HT1080 (cell line): ENCODE results near the gene RAP1GAP2. TPM values are rescaled to one million over a fixed set of nuclear protein-coding genes. Genes with fewer than 3 reads are reported as not detected.
"Not testable (repeated sequence)": the region's sequence is repeated elsewhere in the genome, so short reads cannot be mapped to it uniquely, and the experiment has no call there.

ENCODE experiments used
- DNase-seq: peaks from one replicate; pipeline ENCODE4 v3.0.0-alpha.2; 2015; ENCODE audit warnings: low read depth
- total RNA-seq: library from RNA; depleted of rRNA; stranded (reverse); fragments of >200 nt; shearing (Covaris generic); gene quantifications from 2 replicates; pipeline ENCODE4 v1.2.3, GENCODE V29; 2014

RAP1GAP2 gene
- total RNA-seq, 1 experiment from 2014 or later: 17.5 TPM

DNA sequence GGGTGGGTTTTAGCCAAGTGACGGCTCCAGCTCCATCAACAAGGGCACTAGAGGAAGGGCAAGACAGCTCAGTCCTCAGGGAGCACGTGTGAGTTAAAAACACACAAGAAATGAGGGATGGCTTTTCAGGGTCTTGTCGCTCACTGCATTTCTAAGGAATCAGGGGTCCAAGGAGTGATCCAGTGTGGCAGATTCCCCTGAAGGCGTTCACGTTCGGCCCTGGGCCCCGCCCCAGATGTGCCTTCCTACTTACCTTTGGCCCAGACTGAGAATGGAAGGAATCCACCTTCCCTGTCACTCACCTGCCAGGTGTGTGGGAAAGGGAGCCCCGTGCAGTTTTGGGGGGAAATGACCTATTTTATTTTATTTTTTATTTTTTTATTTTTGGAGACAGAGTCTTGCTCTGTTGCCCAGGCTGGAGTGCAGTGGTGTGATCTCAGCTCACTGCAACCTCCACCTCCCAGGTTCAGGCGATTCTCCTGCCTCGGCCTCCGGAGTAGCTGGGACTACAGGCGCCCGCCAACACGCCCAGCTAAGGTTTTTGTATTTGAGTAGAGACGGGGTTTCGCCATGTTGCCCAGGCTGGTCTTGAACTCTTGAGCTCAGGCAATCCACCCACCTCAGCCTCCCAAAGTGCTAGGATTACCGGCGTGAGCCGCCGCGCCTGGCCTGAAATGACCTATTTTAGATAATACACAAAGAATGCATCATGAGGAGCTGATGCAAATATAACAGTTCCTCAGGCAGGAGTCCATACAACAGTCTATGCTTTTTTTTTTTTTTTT lies 195.3 kb downstream of the RAP1GAP2 start:
- DNase-seq: not testable (repeated sequence)

GRCh38 chr17:2994441-2994840 lies 198.2 kb downstream of the RAP1GAP2 start:
- DNase-seq: no peak

GRCh38 chr17:2995377-2995776 lies 199.1 kb downstream of the RAP1GAP2 start:
- no peak for DNase-seq

GRCh38 chr17:2995886-2996809 lies 199.9 kb downstream of the RAP1GAP2 start:
- no peak for DNase-seq

DNA sequence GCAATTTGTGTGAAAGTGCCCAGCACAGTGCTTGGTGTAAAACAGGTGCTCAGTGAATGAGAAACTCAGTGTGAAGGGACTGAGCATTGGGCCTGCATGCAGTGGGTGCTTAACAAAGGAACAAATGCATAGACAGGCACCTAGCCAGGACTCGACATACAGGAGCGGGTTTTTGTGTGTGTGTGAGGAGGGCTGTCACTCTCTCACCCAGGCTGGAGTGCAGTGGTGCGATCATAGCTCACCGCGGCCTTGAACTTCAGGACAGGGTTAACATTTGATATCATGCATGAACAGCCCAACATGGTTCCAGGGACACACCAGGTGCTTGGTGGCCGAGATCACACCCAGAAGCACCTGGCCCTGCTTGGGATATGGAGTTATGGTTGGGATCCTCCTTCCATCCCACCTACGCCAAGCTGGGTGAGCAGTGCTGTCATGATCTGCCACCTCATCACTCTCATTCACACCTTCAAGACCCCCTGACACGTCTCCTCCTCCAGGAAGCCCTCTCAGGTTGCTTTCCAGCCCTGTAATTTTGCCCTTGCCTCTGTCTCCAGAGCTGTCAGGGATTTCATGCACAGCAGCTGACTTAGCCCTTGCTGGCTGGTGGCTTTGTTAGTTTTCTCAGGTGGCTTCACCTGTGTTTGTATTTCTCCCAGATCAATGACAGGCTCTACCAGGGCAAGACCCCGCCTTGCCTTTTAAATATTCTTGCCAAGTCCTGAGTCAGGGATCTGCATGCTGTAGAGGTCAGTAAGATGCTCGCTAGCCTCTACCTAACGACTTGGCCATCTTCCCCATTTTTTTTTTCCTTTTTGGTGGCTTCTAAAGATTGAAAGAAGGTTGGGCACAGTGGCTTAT lies 200.8 kb downstream of the RAP1GAP2 start:
- no peak for DNase-seq

GRCh38 chr17:2998469-2998901 lies 202.2 kb downstream of the RAP1GAP2 start:
- DNase-seq: not testable (repeated sequence)

DNA sequence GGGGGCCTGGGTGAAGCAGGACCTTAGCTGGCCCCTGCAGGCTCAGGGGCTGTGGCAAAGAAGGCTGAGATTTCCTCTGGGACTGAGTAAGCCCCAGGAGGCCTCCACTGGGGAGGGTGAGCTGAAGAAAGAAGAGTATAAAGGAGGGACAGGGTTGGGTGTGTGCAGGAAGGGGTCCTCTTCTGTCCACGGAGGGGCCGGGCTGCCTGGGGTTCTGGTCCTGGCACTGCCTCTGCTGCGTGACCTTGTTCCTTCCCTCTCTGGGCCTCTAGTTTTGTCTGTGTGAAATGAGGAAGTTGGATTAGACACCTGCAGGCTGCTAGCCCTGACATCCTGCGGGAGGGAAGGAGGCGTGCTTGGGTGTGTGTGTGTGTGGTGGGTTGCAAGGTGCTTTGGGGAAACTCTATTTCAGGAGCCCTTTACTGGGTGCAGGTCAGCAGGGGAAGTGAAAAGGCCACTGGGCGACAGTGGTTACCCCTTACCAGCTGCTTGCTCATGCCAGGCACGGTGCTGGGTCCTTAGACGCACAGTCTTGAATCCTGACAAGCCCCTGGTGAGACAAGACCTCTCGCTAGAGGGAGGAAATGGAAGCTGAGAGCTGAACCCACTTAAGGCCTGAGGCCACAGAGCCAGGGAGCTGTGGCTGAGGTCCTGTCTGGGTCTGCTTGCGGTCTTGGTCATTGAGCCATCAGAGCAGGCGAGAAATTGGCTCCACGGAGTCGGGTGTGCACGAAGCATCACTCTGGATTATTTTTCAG lies 206.5 kb downstream of the RAP1GAP2 start:
- no peak for DNase-seq

DNA sequence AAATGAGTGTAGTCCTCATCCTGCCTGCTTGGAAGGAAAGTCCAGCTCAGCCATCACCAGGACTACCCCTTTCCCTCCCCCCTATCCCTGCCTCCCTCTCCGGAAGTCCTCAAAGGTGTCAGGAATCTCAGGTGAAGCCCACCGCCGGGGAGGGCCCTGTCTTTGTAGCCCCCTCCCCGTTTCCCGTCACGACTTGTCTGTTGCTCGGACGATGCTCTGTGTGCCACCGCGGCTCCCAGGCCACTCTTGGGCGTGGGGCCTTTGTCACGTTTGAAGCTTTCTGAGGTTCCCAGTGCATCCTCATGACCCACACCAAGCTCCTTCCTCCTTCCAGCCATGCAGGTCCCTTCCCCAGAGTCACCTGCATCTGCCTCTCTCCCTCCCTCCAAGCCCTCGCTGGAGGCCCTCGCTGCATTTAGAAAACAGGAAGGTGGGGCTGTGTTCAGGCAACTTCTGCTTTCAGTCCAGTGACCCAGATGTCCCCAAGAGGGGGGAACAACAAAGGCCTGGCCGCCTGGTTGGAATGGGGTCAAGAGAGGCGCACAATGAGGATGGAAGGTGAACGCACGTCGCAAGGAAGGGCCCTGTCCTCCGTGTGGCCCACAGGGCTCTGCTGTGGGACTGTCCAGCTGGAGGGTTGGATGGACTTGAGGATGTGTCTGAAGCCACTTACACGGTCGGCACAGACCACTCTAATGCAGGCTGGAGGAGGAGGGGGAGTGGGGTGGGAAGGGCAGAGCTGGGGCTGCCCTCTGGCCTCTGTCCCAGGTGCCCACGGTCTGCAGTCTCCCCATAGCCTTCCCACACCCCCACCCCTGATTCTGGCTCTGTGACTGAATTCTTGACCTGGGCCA lies 207.3 kb downstream of the RAP1GAP2 start:
- no peak for DNase-seq

- DNase-seq: peak; percentile 99
Observed at GRCh38 chr17:3004150-3004801, 208.0 kb downstream of the RAP1GAP2 start.

DNA sequence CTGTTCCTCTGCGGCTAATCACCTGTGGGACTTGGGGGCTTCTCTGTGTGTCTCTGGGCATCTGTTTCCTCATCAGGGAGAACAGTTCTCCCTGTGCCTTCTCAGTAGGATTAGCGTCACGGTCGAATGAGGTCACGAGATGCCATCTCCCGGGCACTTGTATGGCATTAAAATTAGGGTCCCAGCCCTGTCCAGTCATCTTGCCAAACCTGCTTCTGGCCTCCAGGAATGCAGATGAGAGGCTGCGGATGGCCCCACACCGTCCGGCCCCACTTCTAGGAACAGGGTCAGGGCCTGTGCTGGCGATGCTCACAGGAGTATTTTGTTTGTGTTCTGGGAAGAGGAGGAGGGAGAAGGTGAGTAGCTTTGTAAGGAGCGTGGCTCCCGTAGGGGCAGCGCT lies 208.7 kb downstream of the RAP1GAP2 start:
- DNase-seq: no peak

- no peak for DNase-seq
Observed at GRCh38 chr17:3005696-3006095, 209.5 kb downstream of the RAP1GAP2 start.

GRCh38 chr17:3006801-3007200 lies 210.6 kb downstream of the RAP1GAP2 start:
- DNase-seq: no peak

- no peak for DNase-seq
Observed at GRCh38 chr17:3007651-3008121, 211.4 kb downstream of the RAP1GAP2 start.

GRCh38 chr17:3008336-3009288 lies 212.4 kb downstream of the RAP1GAP2 start:
- DNase-seq: no peak

DNA sequence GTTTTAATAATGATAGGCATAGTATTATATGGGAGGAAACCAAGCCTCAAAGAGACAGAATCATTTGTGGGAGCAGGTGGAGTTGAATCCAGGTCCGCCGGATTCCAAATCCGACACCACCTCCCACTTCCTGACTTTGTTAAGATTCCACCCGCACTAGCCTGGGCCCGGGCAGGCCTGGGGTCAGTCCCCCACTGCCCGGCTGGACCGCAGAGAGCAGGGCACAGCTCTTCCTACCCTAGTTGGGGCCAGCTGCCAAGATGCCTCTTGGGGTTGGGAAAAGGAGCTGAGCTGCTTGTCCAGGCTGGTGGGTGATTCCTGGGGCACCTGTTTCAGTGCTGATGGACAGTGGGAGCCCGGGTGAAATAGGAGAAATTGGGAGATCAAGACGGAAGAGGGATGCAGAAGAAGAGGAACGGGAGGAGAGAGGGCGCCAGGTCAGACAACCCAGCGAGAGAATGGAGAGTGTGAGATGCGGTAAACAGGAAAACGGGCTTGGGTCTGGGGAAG lies 213.2 kb downstream of the RAP1GAP2 start:
- DNase-seq: no peak

GRCh38 chr17:3011891-3012290 lies 215.7 kb downstream of the RAP1GAP2 start:
- DNase-seq: no peak

- DNase-seq: peak; percentile 37
Observed at GRCh38 chr17:3012926-3013581, 216.8 kb downstream of the RAP1GAP2 start.
